Activated CD8-positive, alpha-beta memory T cell treated with anti-CD3 and anti-CD28 coated beads for 1 hour (primary cell): Measurements from ENCODE around the gene ATP5IF1.

Experiments
- DNase-seq, 2 donors: peaks; one replicate each; pipeline ENCODE4 v3.0.0-alpha.2; 2020; ENCODE audit warnings: low read depth in 1 of 2; ENCODE audit errors: extremely low read depth in 1 of 2

Gene ATP5IF1

DNA sequence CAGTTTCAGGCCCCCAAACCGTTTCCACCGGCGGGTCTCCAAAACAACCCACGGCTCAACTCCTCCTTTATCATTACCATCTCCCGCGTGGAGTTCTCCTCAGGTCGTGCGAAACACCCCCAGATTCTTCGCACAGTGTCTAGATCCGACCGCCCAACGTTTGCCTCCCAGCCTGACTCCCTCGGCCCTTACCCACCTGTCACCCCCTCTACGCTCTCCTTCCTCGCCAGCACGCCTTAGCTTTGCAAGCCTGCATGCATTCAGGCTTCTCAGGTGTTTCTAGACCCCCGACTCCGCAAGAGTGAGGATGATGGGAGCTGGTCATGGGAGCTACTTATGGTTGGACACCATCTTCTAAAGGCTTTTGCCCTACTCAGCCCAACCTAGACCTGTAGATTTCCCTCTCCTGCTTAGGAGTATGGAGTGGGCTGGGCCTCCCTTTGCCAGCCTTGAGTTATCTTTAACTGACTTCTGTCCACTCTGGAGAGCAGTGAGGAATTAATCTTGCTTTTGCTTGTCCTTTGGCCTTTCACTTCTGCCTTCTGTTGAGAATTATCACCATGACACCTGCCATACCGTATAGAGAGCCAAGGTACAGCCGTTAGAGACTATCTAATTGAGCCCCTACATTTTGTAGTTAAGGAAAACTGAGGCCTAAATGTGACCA lies 865 bp downstream of the ATP5IF1 start:
- no peak for DNase-seq

DNA sequence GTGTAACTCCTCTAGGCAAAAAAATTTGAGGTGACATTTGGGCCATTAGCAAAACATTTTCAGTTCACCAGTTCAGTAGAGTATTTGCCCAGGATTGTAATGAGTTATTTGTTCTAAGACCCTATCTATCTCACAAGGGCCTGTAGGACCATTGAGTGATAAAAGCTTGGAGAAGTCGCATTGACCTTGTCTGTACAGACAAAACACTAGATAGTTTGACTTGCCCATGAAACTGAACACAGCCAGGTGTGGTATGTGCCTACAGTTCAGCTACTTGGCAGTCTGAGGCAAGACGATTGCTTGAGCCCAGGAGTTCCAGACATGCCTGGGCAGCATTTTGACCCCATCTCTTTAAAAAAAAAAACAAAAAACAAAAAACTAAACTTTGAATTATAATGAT lies 3.1 kb downstream of the ATP5IF1 start:
- no peak for DNase-seq

GRCh38 chr1:28240024-28240423 lies 4.1 kb downstream of the ATP5IF1 start:
- DNase-seq: no peak

DNA sequence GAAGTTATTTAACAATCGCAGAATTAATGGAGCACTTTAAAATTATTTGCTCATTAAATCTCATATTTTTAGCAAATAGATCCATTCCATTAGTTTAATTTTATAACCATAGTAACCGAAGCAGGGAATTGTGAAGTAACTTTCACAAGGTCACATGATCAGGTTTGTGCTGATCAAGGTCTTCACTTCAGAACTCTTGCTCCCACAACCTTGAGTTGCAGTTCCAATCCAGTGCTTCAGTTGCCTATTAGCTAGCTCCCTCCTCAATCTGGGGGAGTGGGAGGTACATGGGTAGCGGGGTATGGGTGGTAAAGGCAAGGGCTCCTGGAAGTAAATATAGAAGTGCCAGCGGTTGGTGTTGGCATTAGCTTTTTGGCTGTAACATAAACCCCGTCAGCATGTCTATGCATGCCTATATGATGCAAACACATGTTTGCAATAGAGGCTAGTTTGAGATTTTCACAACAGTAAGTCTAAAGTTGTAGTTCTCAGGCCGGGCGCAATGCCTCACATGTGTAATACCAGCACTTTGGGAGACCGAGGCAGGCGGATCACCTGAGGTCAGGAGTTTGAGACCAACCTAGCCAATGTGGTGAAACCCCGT lies 5.8 kb downstream of the ATP5IF1 start:
- no peak for DNase-seq

DNA sequence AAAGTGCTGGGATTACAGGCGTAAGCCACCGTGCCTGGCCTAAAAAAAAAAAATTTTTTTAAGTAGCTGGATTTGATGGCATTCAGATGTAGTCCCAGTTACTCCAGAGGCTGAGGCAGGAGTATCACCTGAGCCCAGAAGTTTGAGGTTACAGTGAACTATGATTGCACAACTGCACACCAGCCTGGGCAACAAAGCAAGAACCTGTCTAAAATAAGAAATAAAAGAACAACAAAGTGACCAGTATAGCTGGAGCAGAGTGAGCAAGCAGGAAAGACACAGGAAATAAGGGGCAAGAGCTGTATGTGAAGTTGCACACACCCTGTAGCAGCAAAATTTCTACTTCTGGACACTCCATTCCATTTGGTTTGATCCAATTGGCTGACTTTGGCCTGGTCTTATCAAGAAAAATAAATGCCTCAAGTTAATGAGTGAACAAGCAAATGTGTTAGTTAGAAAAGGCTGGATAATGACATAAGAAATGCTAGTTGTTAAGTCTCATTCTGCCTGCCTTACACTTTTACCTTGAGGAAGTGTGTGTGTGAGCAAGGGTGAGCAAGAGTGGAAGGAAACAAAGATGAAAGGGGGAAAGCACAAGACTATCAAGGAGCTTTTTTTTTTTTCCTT lies 7.9 kb downstream of the ATP5IF1 start:
- no peak for DNase-seq

DNA sequence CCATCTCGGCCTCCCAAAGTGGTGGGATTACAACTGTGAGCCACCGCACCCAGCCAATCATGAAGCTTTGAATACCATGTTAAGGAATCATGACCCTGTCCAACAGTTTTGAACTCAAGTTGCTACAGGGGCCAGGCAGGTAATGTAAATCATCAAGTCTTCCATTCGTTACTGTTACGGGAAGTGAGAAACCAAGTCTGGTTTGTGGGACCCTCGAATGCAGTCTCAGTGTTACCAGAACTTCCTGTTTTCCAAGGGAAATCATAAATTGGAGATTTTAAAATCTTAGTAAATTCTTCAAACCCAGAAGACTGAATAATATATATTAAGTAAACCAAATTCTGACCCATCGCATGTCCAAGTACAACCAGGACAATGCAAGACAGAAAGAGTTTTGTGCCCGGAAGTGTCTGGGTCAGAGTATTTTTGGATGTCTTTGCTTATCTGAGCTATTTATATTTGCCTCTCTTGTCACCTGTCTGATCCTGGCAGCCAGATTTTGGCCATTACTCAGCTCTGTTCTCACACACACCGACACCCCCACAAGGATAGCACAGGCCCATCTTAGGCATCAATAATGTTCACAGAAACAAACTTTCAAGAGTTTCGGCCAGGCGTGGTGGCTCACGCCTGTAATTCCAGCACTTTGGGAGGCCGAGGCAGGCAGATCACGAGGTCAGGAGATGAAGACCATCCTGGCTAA lies 8.8 kb downstream of the ATP5IF1 start:
- no peak for DNase-seq

DNA sequence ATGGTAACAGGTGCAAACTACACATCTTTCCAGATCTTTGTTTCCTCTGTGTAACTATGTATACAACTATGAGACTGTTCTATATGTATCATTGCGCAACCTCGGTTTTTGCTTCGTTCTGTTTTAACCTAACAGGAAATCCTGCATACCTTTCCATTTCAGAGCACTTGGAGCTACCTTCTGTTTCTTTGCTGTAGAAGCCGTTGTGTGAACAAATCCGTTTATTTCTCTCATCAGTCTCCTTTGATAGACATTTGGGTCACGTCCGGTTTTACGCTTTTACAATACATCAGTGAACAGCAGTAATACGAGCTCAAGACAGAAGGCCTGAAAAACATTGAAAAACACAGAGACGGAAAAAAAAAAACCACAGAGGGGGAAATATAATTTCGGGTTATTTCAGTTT lies 10.5 kb downstream of the ATP5IF1 start:
- no peak for DNase-seq

DNA sequence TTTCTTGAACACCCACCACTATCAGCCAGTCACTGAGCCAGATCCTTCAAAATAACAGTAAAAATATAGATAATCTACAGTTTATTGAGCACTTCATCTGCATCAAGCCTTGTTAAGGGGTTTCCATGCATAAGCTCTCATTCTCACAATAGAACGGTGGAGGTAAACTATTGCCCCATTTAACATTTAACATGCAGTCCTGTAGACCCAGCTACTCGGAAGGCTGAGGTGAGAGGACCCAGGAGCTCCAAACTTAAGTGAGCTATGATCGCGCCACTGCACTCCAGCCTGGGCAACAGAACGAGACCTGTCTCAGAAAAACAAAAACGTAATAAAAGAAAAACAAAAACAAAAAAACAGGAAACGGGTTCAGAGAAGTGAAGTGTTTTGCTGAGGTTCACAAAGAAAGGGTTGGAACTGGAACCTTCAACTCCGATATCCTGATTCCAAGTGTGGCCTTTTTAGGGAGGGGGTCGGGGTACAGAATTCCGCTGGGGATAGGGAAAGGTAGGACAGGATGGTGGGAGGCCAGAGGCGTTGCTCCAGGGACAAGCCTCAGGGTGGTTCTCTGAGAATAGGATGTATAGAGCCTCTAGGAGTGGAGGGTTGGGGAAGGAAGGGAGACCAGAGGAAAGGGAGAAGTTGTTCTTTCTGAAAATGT lies 11.8 kb downstream of the ATP5IF1 start:
- DNase-seq: no peak

DNA sequence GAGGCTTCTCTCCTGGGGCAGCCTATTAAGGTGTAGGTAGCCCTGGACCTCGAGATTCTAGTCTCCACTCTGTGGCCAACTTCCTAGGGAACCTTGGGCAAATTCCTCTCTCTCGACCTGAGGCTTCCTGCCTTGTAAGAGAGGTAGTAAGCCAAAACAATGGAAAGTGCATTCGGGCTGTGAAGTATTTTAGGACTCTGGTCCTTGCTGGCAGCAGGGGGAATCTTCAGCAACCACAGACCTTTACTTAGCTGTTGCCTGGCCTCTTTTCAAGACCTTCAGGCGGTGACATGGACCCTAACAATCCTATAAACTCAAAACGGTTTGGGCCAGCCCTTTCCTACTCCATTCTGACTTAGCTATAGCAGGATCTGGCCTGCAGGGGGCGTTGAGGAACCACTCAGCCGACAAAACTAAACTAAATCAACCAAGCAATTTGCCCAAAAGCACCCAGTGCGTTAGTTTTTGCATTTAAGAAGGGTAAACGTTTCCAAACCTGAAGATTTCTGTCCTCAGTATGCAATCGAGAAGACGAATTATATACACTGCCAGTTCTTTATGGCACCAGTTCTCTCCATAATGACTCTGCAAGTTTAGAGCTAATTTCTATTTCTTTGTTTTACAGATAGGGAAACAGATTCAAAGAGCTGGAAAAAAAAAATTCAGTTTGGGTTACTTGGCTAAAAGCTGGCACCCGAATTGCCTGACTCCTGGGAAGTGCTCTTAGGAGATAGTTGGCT lies 12.5 kb downstream of the ATP5IF1 start:
- DNase-seq: peak; percentile 56 to 64

- DNase-seq: no peak
Measured at GRCh38 chr1:28249013-28249865, 13.3 kb downstream of the ATP5IF1 start.

- no peak for DNase-seq
Measured at GRCh38 chr1:28249866-28250295, 14.0 kb downstream of the ATP5IF1 start.

DNA sequence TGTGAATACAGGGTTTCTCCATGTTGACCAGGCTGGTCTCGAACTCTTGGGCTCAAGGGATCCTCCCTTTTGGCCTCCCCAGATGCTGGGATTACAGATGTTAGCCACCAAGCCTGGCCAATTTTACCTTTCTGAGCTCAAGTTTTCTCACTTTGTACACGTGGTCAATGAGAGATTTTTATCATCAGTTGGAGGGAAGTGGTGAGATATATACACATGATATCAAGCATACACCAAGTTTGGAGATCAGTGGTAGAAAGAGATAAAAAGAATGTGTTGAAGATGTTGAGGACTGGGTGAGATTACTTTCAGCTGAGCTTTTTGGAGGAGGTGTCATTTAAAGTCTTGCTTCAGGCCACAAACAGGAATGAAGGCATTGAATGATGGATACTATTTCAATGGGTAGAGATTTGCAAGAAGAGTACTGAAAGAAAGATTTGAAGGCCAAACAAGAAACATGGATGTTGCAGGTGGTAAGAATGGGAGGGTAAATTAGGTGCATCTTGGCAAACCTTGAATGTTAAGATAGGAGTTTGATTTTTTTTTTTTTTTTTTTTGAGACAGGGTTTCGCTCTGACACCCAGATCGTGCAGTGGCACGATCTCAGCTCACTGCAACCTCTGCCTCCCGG lies 20.4 kb downstream of the ATP5IF1 start:
- DNase-seq: no peak

DNA sequence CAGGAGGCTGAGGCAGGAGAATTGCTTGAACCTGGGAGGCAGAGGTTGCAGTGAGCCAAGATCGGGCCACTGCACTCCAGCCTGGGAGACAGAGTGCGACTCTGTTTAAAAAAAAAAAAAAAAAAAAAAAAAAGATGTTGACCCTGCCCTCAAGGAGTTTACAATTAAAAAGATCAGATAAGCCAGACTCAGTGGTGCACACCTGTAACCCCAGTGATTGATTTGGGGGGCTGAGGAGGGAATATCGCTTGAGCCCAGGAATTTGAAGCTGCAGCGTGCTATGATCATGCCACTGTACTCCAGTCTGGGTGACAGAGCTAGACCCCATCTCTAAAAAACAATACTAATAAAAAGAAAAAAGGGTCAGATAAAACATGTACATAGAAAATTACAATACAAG lies 21.8 kb downstream of the ATP5IF1 start:
- DNase-seq: no peak

GRCh38 chr1:28258628-28259251 lies 22.8 kb downstream of the ATP5IF1 start:
- DNase-seq: no peak

DNA sequence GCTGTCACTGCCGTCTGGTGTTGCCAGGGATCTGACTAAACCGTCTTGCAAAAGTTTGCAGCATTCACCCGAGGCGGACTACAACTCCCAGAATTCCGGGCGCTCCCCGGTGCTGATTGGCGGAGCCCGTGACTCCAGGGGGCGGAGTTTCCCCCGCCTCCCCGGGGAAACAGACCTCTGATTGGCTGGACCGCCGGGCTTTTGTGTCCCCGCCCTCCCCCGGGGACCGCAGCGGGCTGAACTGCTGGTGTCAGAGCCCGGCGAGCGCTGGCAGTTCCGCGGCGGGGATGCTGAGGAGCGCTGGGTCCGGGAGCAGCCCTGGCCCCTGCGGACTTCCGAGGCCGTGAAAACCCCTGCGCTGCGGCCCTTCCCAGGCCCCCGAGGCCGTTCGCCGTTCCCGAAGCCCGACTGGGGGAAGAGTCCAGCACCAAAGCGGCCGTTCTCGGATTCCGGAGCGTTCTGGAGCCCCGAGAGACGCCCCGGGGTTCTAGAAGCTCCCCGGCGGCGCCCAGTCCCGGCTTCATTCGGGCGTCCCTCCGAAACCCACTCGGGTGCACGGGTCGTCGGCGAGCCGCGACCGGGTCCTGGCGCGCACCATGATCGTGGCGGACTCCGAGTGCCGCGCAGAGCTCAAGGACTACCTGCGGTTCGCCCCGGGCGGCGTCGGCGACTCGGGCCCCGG lies 23.5 kb downstream of the ATP5IF1 start, which contains the start of gene SESN2:
Gene SESN2 (plus strand): TSS at position 267 of the 682 bp plus-strand sequence. CDS start 330 bp downstream, at position 597.
- DNase-seq: peak; percentile 98 to 99

DNA sequence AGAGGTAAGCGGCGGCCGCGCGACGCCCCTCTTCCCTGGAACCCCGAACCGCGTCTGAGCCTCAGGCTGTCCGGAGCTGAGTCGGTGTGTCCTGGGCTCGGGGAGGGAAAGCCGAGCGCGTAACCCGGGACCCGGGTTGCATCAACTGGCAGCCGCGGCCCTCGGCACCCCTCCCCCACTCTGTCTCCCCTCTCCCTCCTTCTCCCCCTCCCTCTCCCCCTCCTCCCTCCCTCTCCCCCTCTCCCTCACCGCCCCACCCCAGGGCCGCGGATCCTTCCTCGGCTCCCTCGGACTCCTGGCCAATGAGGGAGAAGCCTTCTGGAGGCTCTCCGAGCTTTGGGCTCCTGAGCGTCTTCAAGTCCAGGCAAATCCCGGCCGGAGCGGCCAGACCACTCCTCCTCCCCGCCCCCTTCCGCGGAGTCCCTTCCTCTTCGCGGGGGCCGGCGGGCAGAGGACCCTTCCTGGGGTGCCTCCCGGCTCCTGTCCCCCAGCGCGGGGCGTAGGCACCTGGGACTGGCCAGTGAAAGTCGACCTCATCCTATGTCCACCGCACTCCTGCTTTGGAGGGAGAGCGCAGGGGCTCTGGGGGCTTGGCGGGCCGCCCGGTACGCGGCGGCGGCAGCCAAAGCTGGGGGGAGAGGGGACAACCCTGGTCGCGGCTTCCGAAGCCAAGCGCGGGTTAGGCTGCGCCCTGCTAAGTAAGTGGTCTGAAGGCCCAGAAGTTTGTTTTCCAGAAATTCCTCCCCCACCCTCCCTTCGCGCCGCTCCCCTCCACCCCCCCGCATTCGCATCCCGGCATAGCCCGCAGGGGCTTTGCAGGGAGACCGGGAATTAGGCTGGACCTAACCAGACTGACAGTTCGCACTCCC lies 24.2 kb downstream of the ATP5IF1 start:
- no peak for DNase-seq

DNA sequence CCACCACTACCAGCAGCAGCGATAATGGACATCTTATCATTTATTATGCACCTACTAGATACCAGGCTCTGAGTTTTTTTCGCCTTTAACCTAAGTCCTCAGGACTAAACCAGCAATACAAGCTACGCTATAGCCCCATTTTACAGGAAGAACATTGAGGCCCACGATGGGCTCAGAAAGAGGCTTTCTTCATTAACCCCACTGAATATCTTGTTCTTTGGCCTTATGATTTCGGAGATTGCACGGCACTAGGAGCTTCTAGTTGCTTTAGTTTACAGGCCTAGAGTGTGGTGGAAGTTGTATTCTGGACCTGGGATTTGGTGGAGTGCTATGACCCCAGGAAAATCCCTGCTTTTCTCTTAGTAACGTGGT lies 24.9 kb downstream of the ATP5IF1 start:
- no peak for DNase-seq
